Choroid plexus epithelial cell (primary cell): Measurements from ENCODE around the gene ICAM5.
A peak's percentile ranks its signal among the peaks of the same experiment; 100 is the strongest.

ENCODE experiments used
- DNase-seq: peaks from one replicate; pipeline ENCODE4 v3.0.0-alpha.2; 2010; ENCODE audit warnings: low read depth
- H3K4me3 ChIP-seq: 2 replicates; pipeline ENCODE4 v1.5.1; 2011; ENCODE audit warnings: low read depth, mild to moderate bottlenecking, control low read depth, low read length, moderate library complexity
- CTCF ChIP-seq: conservative IDR thresholded peaks from 2 replicates; pipeline ENCODE4 v1.5.1; 2011; ENCODE audit warnings: low read depth, mild to moderate bottlenecking, control low read depth, inconsistent platforms, low read length, moderate library complexity

Gene ICAM5

GRCh38 chr19:10292789-10293636 is 3.3 kb downstream of the ICAM5 start:
- no peak for DNase-seq
- no peak for TF ChIP-seq CTCF
- peak overlapping the region; percentile 37 for H3K4me3 ChIP-seq

- DNase-seq = no peak
- no peak for TF ChIP-seq CTCF
- no peak overlapping the region for H3K4me3 ChIP-seq
Observed at GRCh38 chr19:10293637-10294367, 4.0 kb downstream of the ICAM5 start.

GRCh38 chr19:10294368-10294697 is 4.6 kb downstream of the ICAM5 start:
- TF ChIP-seq CTCF = no peak
- DNase-seq = no peak
- H3K4me3 ChIP-seq = no peak overlapping the region

GRCh38 chr19:10295305-10295846 is 5.6 kb downstream of the ICAM5 start:
- peak overlapping the region; percentile 36 for H3K4me3 ChIP-seq
- peak; percentile 48 for DNase-seq
- TF ChIP-seq CTCF = peak; percentile 23

GRCh38 chr19:10295847-10296591 is 6.3 kb downstream of the ICAM5 start:
- no peak for DNase-seq
- TF ChIP-seq CTCF = no peak
- peak overlapping the region; percentile 36 for H3K4me3 ChIP-seq

GRCh38 chr19:10299545-10300458 is 10.1 kb downstream of the ICAM5 start:
- TF ChIP-seq CTCF = no peak
- no peak for DNase-seq
- no peak overlapping the region for H3K4me3 ChIP-seq
